ENCODE results near the gene CPNE4.

Gene CPNE4

GRCh38 chr3:131995891-131996290, 38.9 kb downstream of the CPNE4 start:
- no peaks in the 10 kb centered on the region for H3K27me3 Mint-ChIP-seq (ENCODE audit: low read depth, poor library complexity)
- peaks cover 14% of the 10 kb centered on the region for H3K9me3 Mint-ChIP-seq
- peak overlapping the region; percentile 5 for H3K27ac Mint-ChIP-seq

GRCh38 chr3:131989318-131989717, 45.5 kb downstream of the CPNE4 start:
- peaks cover 7% of the 10 kb centered on the region for H3K36me3 Mint-ChIP-seq (ENCODE audit: low read depth)
- no peak overlapping the region for H3K27ac Mint-ChIP-seq
- H3K27me3 Mint-ChIP-seq (ENCODE audit: low read depth, poor library complexity): no peaks in the 10 kb centered on the region
- no peak for DNase-seq
- H3K9me3 Mint-ChIP-seq: peaks cover 27% of the 10 kb centered on the region
- no peaks in the 10 kb centered on the region for H3K4me1 Mint-ChIP-seq
- H3K4me3 Mint-ChIP-seq: no peak overlapping the region
- TF ChIP-seq CTCF (IDR thresholded peaks at IDR 0.05): no peak

More at GRCh38 chr3:131995891-131996290, 38.9 kb downstream of the CPNE4 start:
- Mint-ChIP-seq H3K4me3 (no peak overlapping the region), H3K36me3 (ENCODE audit: low read depth) (peaks cover 6% of the 10 kb centered on the region), H3K4me1 (no peaks in the 10 kb centered on the region)
- no peak for TF ChIP-seq CTCF (IDR thresholded peaks at IDR 0.05)
- DNase-seq: no peak

- no peaks in the 10 kb centered on the region for H3K4me1 Mint-ChIP-seq
- H3K27ac Mint-ChIP-seq: no peak overlapping the region
- no peak for DNase-seq
- TF ChIP-seq CTCF (IDR thresholded peaks at IDR 0.05): no peak
- peaks cover 27% of the 10 kb centered on the region for H3K9me3 Mint-ChIP-seq
- H3K4me3 Mint-ChIP-seq: no peak overlapping the region
- peaks cover 7% of the 10 kb centered on the region for H3K36me3 Mint-ChIP-seq (ENCODE audit: low read depth)
- H3K27me3 Mint-ChIP-seq (ENCODE audit: low read depth, poor library complexity): no peaks in the 10 kb centered on the region
Observed at GRCh38 chr3:131988209-131988608, 46.6 kb downstream of the CPNE4 start.

- no peaks in the 10 kb centered on the region for H3K4me1 Mint-ChIP-seq
- H3K36me3 Mint-ChIP-seq (ENCODE audit: low read depth): peaks cover 13% of the 10 kb centered on the region
- peaks cover 26% of the 10 kb centered on the region for H3K9me3 Mint-ChIP-seq
- no peak for DNase-seq
- no peak for TF ChIP-seq CTCF (IDR thresholded peaks at IDR 0.05)
- no peak overlapping the region for H3K4me3 Mint-ChIP-seq
- H3K27ac Mint-ChIP-seq: no peak overlapping the region
- no peaks in the 10 kb centered on the region for H3K27me3 Mint-ChIP-seq (ENCODE audit: low read depth, poor library complexity)
Observed at GRCh38 chr3:131983689-131984088, 51.1 kb downstream of the CPNE4 start.

- peaks cover 2% of the 10 kb centered on the region for H3K4me1 Mint-ChIP-seq
- H3K4me3 Mint-ChIP-seq: no peak overlapping the region
- no peaks in the 10 kb centered on the region for H3K27me3 Mint-ChIP-seq (ENCODE audit: low read depth, poor library complexity)
- peaks cover 29% of the 10 kb centered on the region for H3K9me3 Mint-ChIP-seq
- DNase-seq: no peak
- no peak for TF ChIP-seq CTCF (IDR thresholded peaks at IDR 0.05)
- H3K27ac Mint-ChIP-seq: no peak overlapping the region
- peaks cover 13% of the 10 kb centered on the region for H3K36me3 Mint-ChIP-seq (ENCODE audit: low read depth)
Observed at GRCh38 chr3:131981323-131981722, 53.5 kb downstream of the CPNE4 start.

GRCh38 chr3:131976448-131976847, 58.4 kb downstream of the CPNE4 start:
- no peak for DNase-seq
- H3K4me1 Mint-ChIP-seq: peaks cover 31% of the 10 kb centered on the region
- H3K27me3 Mint-ChIP-seq (ENCODE audit: low read depth, poor library complexity): no peaks in the 10 kb centered on the region
- peaks cover 26% of the 10 kb centered on the region for H3K9me3 Mint-ChIP-seq
- H3K36me3 Mint-ChIP-seq (ENCODE audit: low read depth): peaks cover 13% of the 10 kb centered on the region
- H3K4me3 Mint-ChIP-seq: no peak overlapping the region
- H3K27ac Mint-ChIP-seq: no peak overlapping the region
- no peak for TF ChIP-seq CTCF (IDR thresholded peaks at IDR 0.05)
